Measurements from ENCODE around the gene MAPRE3. TPM values are rescaled to one million over a fixed set of nuclear protein-coding genes. Genes with fewer than 3 reads are reported as not detected.

MAPRE3 gene
- total RNA-seq, 1 experiment from 2014 or later, result 10.3 TPM

DNA sequence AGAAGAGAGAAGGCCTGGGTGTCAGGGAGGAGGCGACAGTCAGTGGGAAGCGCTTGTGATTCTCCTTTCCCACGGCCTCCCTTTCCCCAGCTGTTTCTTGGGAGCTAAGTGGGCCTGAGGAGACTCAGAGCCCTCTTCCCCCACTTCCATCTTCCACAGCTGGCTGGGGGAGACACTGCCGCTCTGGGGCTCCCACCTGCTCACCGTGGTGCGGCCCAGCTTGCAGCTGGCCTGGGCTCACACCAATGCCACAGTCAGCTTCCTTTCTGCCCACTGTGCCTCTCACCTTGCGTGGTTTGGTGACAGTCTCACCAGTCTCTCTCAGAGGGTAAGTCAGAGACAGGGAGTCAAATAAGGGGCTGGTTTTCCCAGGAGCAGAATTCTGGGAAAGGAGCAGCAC, 69.4 kb downstream of the MAPRE3 start:
- no peaks in the 10 kb centered on the region for H3K4me1 Mint-ChIP-seq
- TF ChIP-seq ZNF416 (CRISPR knock-in tag; IDR thresholded peaks at IDR 0.05) (no peak), FOXK1 (CRISPR knock-in tag; IDR thresholded peaks at IDR 0.05) (no peak), IRF2 (CRISPR knock-in tag; IDR thresholded peaks at IDR 0.05; ENCODE audit: borderline replicate concordance, low read depth) (no peak), TP53 (CRISPR knock-in tag; IDR thresholded peaks at IDR 0.05) (no peak), NFATC4 (CRISPR knock-in tag; IDR thresholded peaks at IDR 0.05) (no peak), SMAD4 (CRISPR knock-in tag; IDR thresholded peaks at IDR 0.05) (no peak), ZBTB21 (CRISPR knock-in tag; IDR thresholded peaks at IDR 0.05; ENCODE audit: borderline replicate concordance) (no peak), SP1 (CRISPR knock-in tag; conservative IDR thresholded peaks at IDR 0.05) (no peak), JUN (CRISPR knock-in tag; IDR thresholded peaks at IDR 0.05) (no peak), ZNF317 (CRISPR knock-in tag; IDR thresholded peaks at IDR 0.05; ENCODE audit: borderline replicate concordance, low read depth) (no peak), GRHL2 (CRISPR knock-in tag; IDR thresholded peaks at IDR 0.05; ENCODE audit: insufficient replicate concordance, severe bottlenecking) (no peak)
- TF ChIP-seq, protein P1, sequence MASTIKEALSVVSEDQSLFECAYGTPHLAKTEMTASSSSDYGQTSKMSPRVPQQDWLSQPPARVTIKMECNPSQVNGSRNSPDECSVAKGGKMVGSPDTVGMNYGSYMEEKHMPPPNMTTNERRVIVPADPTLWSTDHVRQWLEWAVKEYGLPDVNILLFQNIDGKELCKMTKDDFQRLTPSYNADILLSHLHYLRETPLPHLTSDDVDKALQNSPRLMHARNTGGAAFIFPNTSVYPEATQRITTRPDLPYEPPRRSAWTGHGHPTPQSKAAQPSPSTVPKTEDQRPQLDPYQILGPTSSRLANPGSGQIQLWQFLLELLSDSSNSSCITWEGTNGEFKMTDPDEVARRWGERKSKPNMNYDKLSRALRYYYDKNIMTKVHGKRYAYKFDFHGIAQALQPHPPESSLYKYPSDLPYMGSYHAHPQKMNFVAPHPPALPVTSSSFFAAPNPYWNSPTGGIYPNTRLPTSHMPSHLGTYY (CRISPR knock-in tag; IDR thresholded peaks at IDR 0.05), result no peak
- TF ChIP-seq, protein P2, sequence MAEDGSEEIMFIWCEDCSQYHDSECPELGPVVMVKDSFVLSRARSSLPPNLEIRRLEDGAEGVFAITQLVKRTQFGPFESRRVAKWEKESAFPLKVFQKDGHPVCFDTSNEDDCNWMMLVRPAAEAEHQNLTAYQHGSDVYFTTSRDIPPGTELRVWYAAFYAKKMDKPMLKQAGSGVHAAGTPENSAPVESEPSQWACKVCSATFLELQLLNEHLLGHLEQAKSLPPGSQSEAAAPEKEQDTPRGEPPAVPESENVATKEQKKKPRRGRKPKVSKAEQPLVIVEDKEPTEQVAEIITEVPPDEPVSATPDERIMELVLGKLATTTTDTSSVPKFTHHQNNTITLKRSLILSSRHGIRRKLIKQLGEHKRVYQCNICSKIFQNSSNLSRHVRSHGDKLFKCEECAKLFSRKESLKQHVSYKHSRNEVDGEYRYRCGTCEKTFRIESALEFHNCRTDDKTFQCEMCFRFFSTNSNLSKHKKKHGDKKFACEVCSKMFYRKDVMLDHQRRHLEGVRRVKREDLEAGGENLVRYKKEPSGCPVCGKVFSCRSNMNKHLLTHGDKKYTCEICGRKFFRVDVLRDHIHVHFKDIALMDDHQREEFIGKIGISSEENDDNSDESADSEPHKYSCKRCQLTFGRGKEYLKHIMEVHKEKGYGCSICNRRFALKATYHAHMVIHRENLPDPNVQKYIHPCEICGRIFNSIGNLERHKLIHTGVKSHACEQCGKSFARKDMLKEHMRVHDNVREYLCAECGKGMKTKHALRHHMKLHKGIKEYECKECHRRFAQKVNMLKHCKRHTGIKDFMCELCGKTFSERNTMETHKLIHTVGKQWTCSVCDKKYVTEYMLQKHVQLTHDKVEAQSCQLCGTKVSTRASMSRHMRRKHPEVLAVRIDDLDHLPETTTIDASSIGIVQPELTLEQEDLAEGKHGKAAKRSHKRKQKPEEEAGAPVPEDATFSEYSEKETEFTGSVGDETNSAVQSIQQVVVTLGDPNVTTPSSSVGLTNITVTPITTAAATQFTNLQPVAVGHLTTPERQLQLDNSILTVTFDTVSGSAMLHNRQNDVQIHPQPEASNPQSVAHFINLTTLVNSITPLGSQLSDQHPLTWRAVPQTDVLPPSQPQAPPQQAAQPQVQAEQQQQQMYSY (CRISPR knock-in tag; IDR thresholded peaks at IDR 0.05), result no peak
- TF ChIP-seq, protein P3, sequence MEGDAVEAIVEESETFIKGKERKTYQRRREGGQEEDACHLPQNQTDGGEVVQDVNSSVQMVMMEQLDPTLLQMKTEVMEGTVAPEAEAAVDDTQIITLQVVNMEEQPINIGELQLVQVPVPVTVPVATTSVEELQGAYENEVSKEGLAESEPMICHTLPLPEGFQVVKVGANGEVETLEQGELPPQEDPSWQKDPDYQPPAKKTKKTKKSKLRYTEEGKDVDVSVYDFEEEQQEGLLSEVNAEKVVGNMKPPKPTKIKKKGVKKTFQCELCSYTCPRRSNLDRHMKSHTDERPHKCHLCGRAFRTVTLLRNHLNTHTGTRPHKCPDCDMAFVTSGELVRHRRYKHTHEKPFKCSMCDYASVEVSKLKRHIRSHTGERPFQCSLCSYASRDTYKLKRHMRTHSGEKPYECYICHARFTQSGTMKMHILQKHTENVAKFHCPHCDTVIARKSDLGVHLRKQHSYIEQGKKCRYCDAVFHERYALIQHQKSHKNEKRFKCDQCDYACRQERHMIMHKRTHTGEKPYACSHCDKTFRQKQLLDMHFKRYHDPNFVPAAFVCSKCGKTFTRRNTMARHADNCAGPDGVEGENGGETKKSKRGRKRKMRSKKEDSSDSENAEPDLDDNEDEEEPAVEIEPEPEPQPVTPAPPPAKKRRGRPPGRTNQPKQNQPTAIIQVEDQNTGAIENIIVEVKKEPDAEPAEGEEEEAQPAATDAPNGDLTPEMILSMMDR (IDR thresholded peaks at IDR 0.05), result no peak
- TF ChIP-seq, protein P4, sequence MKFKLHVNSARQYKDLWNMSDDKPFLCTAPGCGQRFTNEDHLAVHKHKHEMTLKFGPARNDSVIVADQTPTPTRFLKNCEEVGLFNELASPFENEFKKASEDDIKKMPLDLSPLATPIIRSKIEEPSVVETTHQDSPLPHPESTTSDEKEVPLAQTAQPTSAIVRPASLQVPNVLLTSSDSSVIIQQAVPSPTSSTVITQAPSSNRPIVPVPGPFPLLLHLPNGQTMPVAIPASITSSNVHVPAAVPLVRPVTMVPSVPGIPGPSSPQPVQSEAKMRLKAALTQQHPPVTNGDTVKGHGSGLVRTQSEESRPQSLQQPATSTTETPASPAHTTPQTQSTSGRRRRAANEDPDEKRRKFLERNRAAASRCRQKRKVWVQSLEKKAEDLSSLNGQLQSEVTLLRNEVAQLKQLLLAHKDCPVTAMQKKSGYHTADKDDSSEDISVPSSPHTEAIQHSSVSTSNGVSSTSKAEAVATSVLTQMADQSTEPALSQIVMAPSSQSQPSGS (CRISPR knock-in tag; IDR thresholded peaks at IDR 0.05; ENCODE audit: borderline replicate concordance, low read depth), result no peak
- ChIA-PET CTCF (interaction anchor here (1.7 to 2.8 kb wide), 3 partner anchors 10 to 78 kb away, joined by 4 to 14 read pairs (median 10); no protein-coding TSS in a partner anchor), POLR2A (no interaction called here)
- no peak overlapping the region for H3K27ac Mint-ChIP-seq
- ATAC-seq, result no peak
- no peak overlapping the region for H3K4me3 Mint-ChIP-seq
- H3K9me3 Mint-ChIP-seq, result no peaks in the 10 kb centered on the region
- H3K36me3 Mint-ChIP-seq, result peaks cover 50% of the 10 kb centered on the region
- DNase-seq (ENCODE audit: low spot score), result no peak
- H3K27me3 Mint-ChIP-seq (ENCODE audit: low read depth), result no peaks in the 10 kb centered on the region

DNA sequence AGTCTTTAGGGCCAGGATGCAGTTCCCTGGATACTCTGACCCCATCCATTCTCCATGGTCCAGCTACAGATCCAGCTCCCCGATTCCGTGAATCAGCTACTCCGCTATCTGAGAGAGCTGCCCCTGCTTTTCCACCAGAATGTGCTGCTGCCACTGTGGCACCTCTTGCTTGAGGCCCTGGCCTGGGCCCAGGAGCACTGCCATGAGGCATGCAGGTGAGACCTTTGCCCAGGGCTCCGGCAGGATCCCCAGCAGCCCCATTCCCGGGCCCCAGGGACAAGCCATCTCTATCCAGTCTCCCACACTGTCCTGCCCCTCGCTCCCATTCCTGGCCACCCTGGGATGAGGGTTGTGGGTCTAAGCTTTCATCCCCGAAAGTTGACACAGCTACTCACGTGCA, 69.8 kb downstream of the MAPRE3 start:
- no peak overlapping the region for H3K27ac Mint-ChIP-seq
- no peak overlapping the region for H3K4me3 Mint-ChIP-seq
- POLR2A ChIA-PET, result no interaction called here
- DNase-seq (ENCODE audit: low spot score) (no peak), ATAC-seq (no peak)
- peaks cover 46% of the 10 kb centered on the region for H3K36me3 Mint-ChIP-seq
- no peaks in the 10 kb centered on the region for H3K27me3 Mint-ChIP-seq (ENCODE audit: low read depth)
- CTCF ChIA-PET, result interaction anchor here (1.7 to 2.8 kb wide), 3 partner anchors 10 to 79 kb away, joined by 4 to 14 read pairs (median 10); no protein-coding TSS in a partner anchor
- H3K9me3 Mint-ChIP-seq, result no peaks in the 10 kb centered on the region
- H3K4me1 Mint-ChIP-seq, result no peaks in the 10 kb centered on the region
- TF ChIP-seq KAT7 (CRISPR knock-in tag; IDR thresholded peaks at IDR 0.05; ENCODE audit: borderline replicate concordance) (no peak), CBFB (CRISPR knock-in tag; IDR thresholded peaks at IDR 0.05; ENCODE audit: low read depth) (no peak), STAT6 (CRISPR knock-in tag; conservative IDR thresholded peaks at IDR 0.05; ENCODE audit: low read depth) (no peak), OVOL2 (CRISPR knock-in tag; IDR thresholded peaks at IDR 0.05; ENCODE audit: borderline replicate concordance) (no peak), MAX (CRISPR knock-in tag; IDR thresholded peaks at IDR 0.05) (no peak), ZMAT4 (CRISPR knock-in tag; IDR thresholded peaks at IDR 0.05) (no peak), CREB1 (CRISPR knock-in tag; IDR thresholded peaks at IDR 0.05) (no peak), GRHL2 (CRISPR knock-in tag; IDR thresholded peaks at IDR 0.05; ENCODE audit: insufficient replicate concordance, severe bottlenecking) (no peak), ZNF423 (CRISPR knock-in tag; IDR thresholded peaks at IDR 0.05) (no peak)
- TF ChIP-seq, protein P5, sequence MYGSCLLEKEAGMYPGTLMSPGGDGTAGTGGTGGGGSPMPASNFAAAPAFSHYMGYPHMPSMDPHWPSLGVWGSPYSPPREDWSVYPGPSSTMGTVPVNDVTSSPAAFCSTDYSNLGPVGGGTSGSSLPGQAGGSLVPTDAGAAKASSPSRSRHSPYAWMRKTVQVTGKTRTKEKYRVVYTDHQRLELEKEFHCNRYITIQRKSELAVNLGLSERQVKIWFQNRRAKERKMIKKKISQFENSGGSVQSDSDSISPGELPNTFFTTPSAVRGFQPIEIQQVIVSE (CRISPR knock-in tag; IDR thresholded peaks at IDR 0.05; ENCODE audit: borderline replicate concordance), result no peak

Data from WTC11 (cell line).